Measurements from ENCODE around the gene STOML1.

GRCh38 chr15:73935547-73935946, 56.5 kb downstream of the STOML1 start:
- no peak for TF ChIP-seq POLR2AphosphoS5 (IDR thresholded peaks at IDR 0.05)
- TF ChIP-seq, protein P1, sequence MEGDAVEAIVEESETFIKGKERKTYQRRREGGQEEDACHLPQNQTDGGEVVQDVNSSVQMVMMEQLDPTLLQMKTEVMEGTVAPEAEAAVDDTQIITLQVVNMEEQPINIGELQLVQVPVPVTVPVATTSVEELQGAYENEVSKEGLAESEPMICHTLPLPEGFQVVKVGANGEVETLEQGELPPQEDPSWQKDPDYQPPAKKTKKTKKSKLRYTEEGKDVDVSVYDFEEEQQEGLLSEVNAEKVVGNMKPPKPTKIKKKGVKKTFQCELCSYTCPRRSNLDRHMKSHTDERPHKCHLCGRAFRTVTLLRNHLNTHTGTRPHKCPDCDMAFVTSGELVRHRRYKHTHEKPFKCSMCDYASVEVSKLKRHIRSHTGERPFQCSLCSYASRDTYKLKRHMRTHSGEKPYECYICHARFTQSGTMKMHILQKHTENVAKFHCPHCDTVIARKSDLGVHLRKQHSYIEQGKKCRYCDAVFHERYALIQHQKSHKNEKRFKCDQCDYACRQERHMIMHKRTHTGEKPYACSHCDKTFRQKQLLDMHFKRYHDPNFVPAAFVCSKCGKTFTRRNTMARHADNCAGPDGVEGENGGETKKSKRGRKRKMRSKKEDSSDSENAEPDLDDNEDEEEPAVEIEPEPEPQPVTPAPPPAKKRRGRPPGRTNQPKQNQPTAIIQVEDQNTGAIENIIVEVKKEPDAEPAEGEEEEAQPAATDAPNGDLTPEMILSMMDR (IDR thresholded peaks at IDR 0.05 in 8 of 11, conservative IDR thresholded peaks at IDR 0.05 in 3 of 11) = no peak
- TF ChIP-seq POLR2A (IDR thresholded peaks at IDR 0.05) = no peak

Measured in spleen (tissue), 7 donors.